Keratinocyte (primary cell): ENCODE results near the gene TUBB2B.
"Not testable (repeated sequence)": the region's sequence is repeated elsewhere in the genome, so short reads cannot be mapped to it uniquely, and the experiment has no call there.

Experiments
- EZH2 ChIP-seq: IDR thresholded peaks from one replicate; pipeline ENCODE4 v1.6.1; 2012; ENCODE audit warnings: inconsistent platforms, mild to moderate bottlenecking, low read length, moderate library complexity
- TF ChIP-seq, protein P1 (sequence below), 3 experiments: IDR thresholded peaks in 1 of 3; conservative IDR thresholded peaks in 1 of 3; optimal IDR thresholded peaks in 1 of 3; 2 replicates in 2 of 3; 3 replicates in 1 of 3; pipeline versions ENCODE3 to v1.5.1; 2011; ENCODE audit warnings: low read length in 3 of 3, mild to moderate bottlenecking in 3 of 3, moderate library complexity in 2 of 3, control low read depth in 1 of 3, inconsistent platforms in 1 of 3; ENCODE audit not compliant: insufficient read depth in 2 of 3; ENCODE audit errors: extremely low read depth in 1 of 3

DNA sequence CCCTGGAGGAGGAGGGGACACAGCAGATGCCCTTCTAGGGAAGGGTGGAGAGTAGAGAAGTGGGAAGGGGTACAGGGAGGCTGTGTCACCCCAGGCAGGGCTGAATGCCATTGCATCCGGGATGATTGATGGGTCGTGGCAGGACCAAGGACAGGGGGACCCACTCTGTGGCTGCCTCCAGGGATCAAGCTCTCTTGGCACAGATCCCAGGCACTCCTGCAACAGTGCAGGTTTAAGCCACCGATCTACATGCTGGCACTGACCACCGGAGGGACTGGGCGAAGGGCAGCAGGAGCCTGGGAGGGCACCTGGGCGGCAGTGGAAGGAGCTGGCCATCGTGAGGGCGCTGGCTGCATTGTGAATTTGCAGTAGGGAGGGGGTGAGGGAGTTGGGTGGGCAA is 47.5 kb downstream of the TUBB2B start:
- TF ChIP-seq, protein P1, sequence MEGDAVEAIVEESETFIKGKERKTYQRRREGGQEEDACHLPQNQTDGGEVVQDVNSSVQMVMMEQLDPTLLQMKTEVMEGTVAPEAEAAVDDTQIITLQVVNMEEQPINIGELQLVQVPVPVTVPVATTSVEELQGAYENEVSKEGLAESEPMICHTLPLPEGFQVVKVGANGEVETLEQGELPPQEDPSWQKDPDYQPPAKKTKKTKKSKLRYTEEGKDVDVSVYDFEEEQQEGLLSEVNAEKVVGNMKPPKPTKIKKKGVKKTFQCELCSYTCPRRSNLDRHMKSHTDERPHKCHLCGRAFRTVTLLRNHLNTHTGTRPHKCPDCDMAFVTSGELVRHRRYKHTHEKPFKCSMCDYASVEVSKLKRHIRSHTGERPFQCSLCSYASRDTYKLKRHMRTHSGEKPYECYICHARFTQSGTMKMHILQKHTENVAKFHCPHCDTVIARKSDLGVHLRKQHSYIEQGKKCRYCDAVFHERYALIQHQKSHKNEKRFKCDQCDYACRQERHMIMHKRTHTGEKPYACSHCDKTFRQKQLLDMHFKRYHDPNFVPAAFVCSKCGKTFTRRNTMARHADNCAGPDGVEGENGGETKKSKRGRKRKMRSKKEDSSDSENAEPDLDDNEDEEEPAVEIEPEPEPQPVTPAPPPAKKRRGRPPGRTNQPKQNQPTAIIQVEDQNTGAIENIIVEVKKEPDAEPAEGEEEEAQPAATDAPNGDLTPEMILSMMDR (optimal IDR thresholded peaks at IDR 0.05 in 1 of 3, IDR thresholded peaks at IDR 0.05 in 1 of 3, conservative IDR thresholded peaks at IDR 0.05 in 1 of 3; ENCODE audit: extremely low read depth in 1 of 3, insufficient read depth in 2 of 3, low read length in 3 of 3) = not testable (repeated sequence)
- not testable (repeated sequence) for TF ChIP-seq EZH2
